Measurements from ENCODE around the gene LRRC23. TPM values are rescaled to one million over a fixed set of nuclear protein-coding genes. Genes with fewer than 3 reads are reported as not detected.

LRRC23 gene, protein sequence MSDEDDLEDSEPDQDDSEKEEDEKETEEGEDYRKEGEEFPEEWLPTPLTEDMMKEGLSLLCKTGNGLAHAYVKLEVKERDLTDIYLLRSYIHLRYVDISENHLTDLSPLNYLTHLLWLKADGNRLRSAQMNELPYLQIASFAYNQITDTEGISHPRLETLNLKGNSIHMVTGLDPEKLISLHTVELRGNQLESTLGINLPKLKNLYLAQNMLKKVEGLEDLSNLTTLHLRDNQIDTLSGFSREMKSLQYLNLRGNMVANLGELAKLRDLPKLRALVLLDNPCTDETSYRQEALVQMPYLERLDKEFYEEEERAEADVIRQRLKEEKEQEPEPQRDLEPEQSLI
- 5.9 and 8.9 TPM in 2 replicates for total RNA-seq

DNA sequence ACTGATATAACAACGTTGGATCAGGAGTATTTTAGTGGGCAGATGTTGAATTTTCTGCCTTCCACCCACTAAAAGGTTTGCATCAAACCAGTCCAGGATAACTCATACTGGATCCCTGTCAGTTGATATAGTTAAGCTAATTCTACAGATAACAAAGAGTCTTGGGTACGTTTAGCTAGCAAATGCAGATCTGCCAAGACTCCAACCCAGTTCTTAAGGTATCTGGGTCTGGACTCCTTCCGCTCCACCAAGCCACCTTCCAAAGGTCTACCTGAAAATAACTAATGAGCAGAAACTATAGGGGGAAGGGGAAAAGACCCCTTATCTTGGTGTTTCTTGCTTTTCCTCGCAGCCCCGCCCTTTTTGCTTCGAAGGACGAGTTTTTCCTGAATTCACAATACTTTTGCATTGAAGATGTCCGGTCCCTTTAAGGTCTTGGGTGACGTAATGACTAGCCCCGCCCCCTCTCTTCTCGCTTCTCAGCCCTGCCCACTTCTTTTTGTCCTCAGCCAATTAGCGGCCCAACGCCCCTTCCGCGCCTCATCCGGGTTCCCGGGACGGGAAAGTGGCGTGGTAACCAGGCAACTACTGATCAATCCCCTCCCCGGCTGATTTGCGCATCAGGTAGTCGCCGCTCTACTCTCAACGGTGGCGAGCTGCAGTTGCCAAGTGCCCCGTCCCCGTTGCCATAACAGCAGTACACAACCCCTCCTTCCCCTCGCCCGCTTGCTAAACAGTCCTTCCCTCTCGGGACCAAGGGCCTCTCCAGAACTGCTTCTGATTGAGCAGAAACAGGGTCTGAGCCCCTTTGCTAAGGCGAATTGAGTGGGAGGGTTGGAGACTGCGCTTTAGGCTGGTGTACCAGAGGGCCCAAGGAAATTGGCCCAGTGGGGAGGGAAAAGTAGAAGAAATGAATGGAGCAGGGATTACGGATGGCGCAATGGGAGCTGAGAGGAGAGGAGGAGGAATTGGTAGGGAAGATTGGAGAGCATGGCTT is at the start of gene LRRC23:
Gene LRRC23 (plus strand): TSS at position 543 of the 997 bp plus-strand sequence. CDS start 812 bp downstream, outside the sequence.

DNA sequence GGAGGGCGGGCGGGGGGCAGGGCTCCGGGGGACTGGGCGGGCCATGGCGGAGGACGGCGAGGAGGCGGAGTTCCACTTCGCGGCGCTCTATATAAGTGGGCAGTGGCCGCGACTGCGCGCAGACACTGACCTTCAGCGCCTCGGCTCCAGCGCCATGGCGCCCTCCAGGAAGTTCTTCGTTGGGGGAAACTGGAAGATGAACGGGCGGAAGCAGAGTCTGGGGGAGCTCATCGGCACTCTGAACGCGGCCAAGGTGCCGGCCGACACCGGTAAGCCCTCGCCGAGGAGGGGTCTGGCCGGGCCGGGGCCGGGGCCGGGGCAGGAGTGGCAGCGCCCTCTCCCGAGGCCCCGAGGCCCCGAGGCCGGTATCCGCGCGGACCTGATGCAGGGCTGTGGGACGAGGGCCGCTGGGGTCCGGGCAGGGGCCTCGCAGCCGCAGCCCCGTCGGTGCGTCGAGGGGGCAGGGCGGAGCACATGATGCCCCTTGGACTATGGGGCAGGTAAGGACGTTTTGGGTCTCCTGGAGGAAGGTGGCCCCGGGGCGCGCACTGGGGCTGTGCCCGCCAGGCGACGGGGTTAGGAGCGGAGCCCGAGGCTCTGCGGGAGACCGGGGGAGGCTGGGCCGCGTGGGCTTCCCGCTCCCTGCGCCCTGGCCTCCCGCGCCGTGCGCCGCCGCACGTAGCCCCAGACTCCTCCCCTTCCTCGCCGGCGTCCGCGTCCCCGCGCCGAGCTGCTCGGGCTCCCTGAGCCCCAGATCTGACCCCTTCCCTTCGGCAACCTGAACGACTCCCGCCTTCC is 37.0 kb upstream of the LRRC23 start, which contains the start of gene TPI1:
Gene TPI1 (plus strand): TSS at position 119 of the 798 bp plus-strand sequence. CDS start 36 bp downstream, at position 155.

DNA sequence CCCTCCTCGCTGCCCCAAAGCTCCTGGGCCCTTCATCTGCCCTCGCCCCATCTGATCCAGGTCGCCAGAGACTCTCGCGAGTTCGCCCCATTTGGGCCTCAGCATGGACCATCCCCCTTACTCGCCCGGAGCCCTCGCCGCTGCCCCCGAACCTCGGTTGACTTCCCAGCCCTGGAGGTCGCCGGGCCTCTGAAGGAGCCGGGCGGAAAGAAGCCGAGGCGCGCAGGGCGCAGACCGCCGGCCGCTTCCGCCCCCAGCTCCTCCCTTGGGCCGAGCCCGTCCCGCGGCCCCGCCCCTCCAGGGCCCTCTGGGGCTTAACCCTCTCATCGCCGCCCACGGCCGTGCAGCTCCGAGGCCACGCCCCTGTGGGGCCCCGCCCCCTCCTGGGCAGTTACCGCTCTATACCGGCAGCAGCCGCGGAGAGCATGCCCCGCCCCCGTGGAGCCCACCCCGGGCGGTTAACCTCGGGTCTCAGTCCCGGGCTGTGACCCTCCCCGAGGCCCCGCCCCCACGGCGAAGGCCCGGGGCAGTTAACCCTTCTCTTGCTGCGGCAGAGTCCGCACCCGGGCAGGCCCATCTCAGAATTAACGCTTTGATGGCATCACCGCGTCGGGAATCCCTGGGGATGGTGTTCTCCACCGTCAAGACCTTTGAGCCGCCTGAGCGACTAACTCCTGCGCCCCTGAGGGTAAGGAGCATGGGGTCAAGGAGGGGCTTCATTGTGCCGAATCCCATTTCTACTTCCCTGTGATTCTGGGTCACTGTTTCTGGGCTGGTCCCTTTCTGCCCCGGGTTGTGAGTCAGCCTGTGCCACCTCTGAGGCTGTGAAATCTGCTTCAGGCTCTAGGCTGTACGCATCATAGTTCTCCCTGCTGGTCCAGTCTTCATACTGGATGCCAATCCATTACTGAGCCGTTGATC is 31.3 kb upstream of the LRRC23 start, which contains the start of gene SPSB2:
Gene SPSB2 (minus strand): TSS at position 210 of the 921 bp plus-strand sequence. CDS start 402 bp downstream, outside the sequence.

DNA sequence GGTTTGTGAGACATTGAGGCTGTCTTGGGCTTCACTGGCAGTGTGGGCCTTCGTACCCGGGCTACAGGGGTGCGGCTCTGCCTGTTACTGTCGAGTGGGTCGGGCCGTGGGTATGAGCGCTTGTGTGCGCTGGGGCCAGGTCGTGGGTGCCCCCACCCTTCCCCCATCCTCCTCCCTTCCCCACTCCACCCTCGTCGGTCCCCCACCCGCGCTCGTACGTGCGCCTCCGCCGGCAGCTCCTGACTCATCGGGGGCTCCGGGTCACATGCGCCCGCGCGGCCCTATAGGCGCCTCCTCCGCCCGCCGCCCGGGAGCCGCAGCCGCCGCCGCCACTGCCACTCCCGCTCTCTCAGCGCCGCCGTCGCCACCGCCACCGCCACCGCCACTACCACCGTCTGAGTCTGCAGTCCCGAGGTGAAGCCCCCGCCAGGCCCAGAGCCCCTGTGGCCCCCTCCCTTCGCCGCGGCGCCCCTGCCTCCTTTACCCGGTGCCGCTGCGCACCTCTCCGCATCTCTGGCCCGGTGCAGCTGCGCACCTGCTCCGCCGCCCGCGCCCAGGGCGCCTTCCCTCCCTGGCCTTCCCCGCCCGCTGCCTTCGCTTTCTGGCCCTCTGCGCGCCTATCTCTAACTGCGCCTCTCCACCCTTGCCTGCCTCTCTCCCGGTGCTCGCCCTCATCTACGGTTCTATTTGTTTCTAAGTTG is 9.8 kb downstream of the LRRC23 start, which contains the start of gene ENO2:
Gene ENO2 (plus strand): TSS at position 335 of the 701 bp plus-strand sequence. CDS start 1,253 bp downstream, outside the sequence.

DNA sequence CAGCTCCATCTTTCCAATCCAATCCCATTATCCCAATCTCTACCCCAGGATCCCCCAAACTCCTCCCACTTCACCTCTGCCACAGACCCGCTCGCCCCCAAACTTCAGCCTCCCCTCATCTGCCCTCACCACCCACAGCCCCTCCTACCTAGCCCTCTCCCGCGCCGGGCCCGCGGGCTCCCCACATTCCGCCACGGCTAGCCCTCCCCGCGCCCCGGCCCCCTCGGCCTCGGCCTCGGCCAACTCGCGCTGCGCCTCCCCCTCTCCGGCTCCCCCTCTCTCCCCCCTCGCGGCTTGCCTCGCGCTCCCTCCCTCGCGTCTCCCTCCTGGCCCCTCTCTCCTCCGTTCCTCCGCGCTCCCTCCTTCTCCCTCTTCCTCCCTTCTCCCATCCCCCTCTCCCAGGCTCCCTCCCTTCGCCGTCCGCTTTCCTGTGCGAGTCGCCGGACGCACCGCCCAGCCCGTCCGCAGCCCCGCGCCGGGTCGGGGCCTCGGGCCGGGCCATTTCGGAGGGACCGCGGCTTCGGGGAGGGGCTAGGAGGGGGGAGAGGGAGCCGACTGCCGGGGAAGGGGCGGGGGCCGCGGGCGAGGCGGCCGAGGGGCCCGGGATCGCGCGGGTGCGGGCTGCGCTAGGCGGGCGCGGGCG is 22.9 kb downstream of the LRRC23 start, which contains the start of gene ATN1:
Gene ATN1 (plus strand): TSS at position 581 of the 643 bp plus-strand sequence. CDS start 6,043 bp downstream, outside the sequence.

DNA sequence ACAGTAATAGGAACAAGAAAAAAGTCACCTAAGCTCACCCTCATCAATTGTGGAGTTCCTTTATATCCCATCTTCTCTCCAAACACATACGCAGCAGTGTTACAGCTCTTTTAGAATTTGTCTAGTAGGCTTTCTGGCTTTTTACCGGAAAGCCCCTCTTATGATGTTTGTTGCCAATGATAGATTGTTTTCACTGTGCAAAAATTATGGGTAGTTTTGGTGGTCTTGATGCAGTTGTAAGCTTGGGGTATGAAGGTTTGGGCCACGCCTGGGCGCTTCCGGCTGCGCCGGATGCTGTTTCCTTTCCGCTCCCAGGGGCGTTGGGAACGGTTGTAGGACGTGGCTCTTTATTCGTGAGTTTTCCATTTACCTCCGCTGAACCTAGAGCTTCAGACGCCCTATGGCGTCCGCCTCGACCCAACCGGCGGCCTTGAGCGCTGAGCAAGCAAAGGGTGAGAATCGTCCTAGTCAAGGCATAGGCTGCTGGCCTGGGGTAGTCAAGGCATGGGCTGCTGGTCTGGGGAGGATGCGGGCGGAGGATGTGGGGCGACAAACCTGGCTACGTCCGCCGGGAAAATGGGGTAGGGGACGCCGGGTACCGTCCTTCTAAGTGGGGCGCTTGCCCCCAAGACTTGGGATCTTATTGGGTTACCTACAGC is 39.2 kb downstream of the LRRC23 start, which contains the start of the genes C12orf57 and RNU7-1:
Gene C12orf57 (plus strand): TSS at position 301 of the 659 bp plus-strand sequence. CDS start 100 bp downstream, at position 401.
Gene RNU7-1 (plus strand): TSS at position 95 of the 659 bp plus-strand sequence.

DNA sequence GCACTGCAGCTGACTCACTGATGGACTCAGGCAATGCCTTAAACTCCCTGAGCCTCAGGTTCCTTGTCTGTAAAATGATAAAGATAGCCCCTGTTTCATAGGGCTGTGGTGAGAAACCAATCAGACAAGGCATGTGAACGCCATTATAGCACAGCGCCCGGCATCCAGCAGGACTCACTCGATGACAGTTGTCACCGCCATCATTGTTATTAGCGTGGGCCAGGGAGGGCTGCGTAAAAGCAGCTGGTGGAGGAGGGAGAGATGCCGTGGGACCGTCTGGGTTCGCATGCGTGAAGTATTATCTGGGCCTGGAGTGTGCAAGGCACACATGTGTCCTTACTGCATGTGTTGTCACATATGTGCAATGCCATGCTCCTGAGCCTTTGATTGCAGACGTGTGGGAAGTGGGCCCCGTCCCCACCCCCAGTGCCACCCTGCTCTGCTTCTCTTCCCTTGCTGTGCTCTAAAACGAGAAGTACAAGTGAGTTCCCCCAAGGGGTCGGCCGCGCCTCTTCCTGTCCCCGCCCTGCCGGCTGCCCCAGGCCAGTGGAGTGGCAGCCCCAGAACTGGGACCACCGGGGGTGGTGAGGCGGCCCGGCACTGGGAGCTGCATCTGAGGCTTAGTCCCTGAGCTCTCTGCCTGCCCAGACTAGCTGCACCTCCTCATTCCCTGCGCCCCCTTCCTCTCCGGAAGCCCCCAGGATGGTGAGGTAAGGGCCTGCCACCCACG is 46.4 kb downstream of the LRRC23 start, which contains the start of gene PTPN6:
Gene PTPN6 (plus strand): TSS at position 546 of the 730 bp plus-strand sequence. CDS start 157 bp downstream, at position 703.

Other genes starting within 250 kb of the LRRC23 start
- 19.8 and 24.4 TPM in 2 replicates for gene ING4, start 241.7 kb upstream of the LRRC23 start, total RNA-seq
- 15.1 and 21.8 TPM in 2 replicates for gene ZNF384, start 215.4 kb upstream of the LRRC23 start, total RNA-seq
- gene PIANP, start 204.0 kb upstream of the LRRC23 start, total RNA-seq = not detected in 2 replicates
- 56.4 and 63.6 TPM in 2 replicates for gene COPS7A, start 180.8 kb upstream of the LRRC23 start, total RNA-seq
- gene MLF2, start 151.7 kb upstream of the LRRC23 start, total RNA-seq = 329 and 348 TPM in 2 replicates
- gene PTMS, start 138.5 kb upstream of the LRRC23 start, total RNA-seq = 166 and 192 TPM in 2 replicates
- 0.14 TPM in 1 of 2 replicates, not detected in the other for gene LAG3, start 132.3 kb upstream of the LRRC23 start, total RNA-seq
- gene CD4, start 115.3 kb upstream of the LRRC23 start, total RNA-seq = 0.21 and 0.23 TPM in 2 replicates
- 0.09 and 0.21 TPM in 2 replicates for gene GPR162, start 83.0 kb upstream of the LRRC23 start, total RNA-seq
- 19.7 and 23.4 TPM in 2 replicates for gene P3H3, start 76.4 kb upstream of the LRRC23 start, total RNA-seq
- gene GNB3, start 63.9 kb upstream of the LRRC23 start, total RNA-seq = 0.28 and 0.92 TPM in 2 replicates
- 23.6 and 41.0 TPM in 2 replicates for gene CDCA3, start 53.5 kb upstream of the LRRC23 start, total RNA-seq
- 72.2 and 82.5 TPM in 2 replicates for gene USP5, start 52.7 kb upstream of the LRRC23 start, total RNA-seq
- gene TPI1, start 37.3 kb upstream of the LRRC23 start, total RNA-seq = 1,425 and 1,466 TPM in 2 replicates
- 8.6 and 11.8 TPM in 2 replicates for gene SPSB2, start 31.5 kb upstream of the LRRC23 start, total RNA-seq
- gene ENO2, start 9.8 kb downstream of the LRRC23 start, total RNA-seq = 8.0 and 11.1 TPM in 2 replicates
- 13.0 and 21.7 TPM in 2 replicates for gene ATN1, start 23.1 kb downstream of the LRRC23 start, total RNA-seq
- not detected in 2 replicates for gene RNU7-1, start 39.0 kb downstream of the LRRC23 start, total RNA-seq
- 103 and 166 TPM in 2 replicates for gene C12orf57, start 39.2 kb downstream of the LRRC23 start, total RNA-seq
- gene PTPN6, start 46.5 kb downstream of the LRRC23 start, total RNA-seq = 17.7 and 21.0 TPM in 2 replicates
- 217 and 322 TPM in 2 replicates for gene PHB2, start 65.8 kb downstream of the LRRC23 start, total RNA-seq
- 95.7 and 103 TPM in 2 replicates for gene EMG1, start 66.1 kb downstream of the LRRC23 start, total RNA-seq
- gene LPCAT3, start 113.7 kb downstream of the LRRC23 start, total RNA-seq = 25.0 and 39.4 TPM in 2 replicates
- gene C1S, start 155.9 kb downstream of the LRRC23 start, total RNA-seq = 1.6 and 2.1 TPM in 2 replicates
- gene C1R, start 187.6 kb downstream of the LRRC23 start, total RNA-seq = 8.7 and 8.8 TPM in 2 replicates
- 16.6 and 25.3 TPM in 2 replicates for gene C1RL, start 204.4 kb downstream of the LRRC23 start, total RNA-seq
- not detected in 2 replicates for gene RBP5, start 224.1 kb downstream of the LRRC23 start, total RNA-seq
- gene CLSTN3, start 225.5 kb downstream of the LRRC23 start, total RNA-seq = 13.5 and 19.3 TPM in 2 replicates

Data from airway epithelial cell (primary cell).